HG03095 (cell line): ENCODE results near the gene CUL1.

ENCODE experiments used
- ATAC-seq: cut with Tn5 transposase; IDR thresholded peaks from one replicate; pipeline ENCODE4 v1.9.1; 2021; ENCODE audit warnings: moderate library complexity; ENCODE audit not compliant: unreplicated experiment

Gene CUL1

GRCh38 chr7:148715027-148715426, 16.3 kb downstream of the CUL1 start:
- ATAC-seq: no peak

GRCh38 chr7:148717266-148717793, 18.6 kb downstream of the CUL1 start:
- ATAC-seq: no peak

- no peak for ATAC-seq
These were observed 19.7 kb downstream of the CUL1 start for GRCh38 chr7:148718431-148718830.

GRCh38 chr7:148719753-148720152, 21.1 kb downstream of the CUL1 start:
- no peak for ATAC-seq

- ATAC-seq: no peak
These were observed 21.8 kb downstream of the CUL1 start for GRCh38 chr7:148720472-148720871.

GRCh38 chr7:148721390-148721789, 22.7 kb downstream of the CUL1 start:
- ATAC-seq: no peak

GRCh38 chr7:148722340-148723165, 23.9 kb downstream of the CUL1 start:
- no peak for ATAC-seq

- ATAC-seq: no peak
These were observed 24.5 kb downstream of the CUL1 start for GRCh38 chr7:148723166-148723559.

GRCh38 chr7:148723846-148724245, 25.1 kb downstream of the CUL1 start:
- ATAC-seq: no peak

GRCh38 chr7:148726385-148726784, 27.7 kb downstream of the CUL1 start:
- ATAC-seq: no peak

GRCh38 chr7:148727501-148728278, 29.0 kb downstream of the CUL1 start:
- ATAC-seq: no peak

- ATAC-seq: no peak
These were observed 31.5 kb downstream of the CUL1 start for GRCh38 chr7:148729984-148730733.

- no peak for ATAC-seq
These were observed 34.2 kb downstream of the CUL1 start for GRCh38 chr7:148732862-148733261.

GRCh38 chr7:148733496-148733895, 34.8 kb downstream of the CUL1 start:
- ATAC-seq: no peak

GRCh38 chr7:148735141-148735540, 36.4 kb downstream of the CUL1 start:
- ATAC-seq: no peak

- no peak for ATAC-seq
These were observed 37.3 kb downstream of the CUL1 start for GRCh38 chr7:148735967-148736366.

- ATAC-seq: no peak
These were observed 40.2 kb downstream of the CUL1 start for GRCh38 chr7:148738737-148739535.

- ATAC-seq: no peak
These were observed 47.4 kb downstream of the CUL1 start for GRCh38 chr7:148746135-148746534.

GRCh38 chr7:148747274-148747673, 48.6 kb downstream of the CUL1 start:
- no peak for ATAC-seq
